ENCODE data around the gene SUSD6.

The SUSD6 gene

DNA sequence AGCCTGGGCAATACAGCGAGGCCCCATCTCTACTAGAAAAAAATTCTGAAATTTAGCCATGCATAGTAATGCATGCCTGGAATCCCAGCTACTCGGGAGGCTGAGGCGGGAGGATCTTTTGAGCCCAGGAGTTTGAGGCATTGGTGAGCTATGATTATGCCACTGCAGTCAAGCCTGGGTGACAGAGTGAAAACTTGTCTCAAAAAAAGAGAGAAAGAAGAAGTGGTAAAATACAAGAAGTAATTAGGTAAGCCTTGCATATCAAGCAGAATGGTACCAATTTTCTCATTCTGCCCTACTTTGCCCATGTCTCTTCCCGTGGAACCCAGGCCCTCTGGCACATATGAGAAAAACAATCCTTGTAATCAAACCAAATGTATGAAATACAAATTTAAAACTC lies 70.7 kb downstream of the SUSD6 start:
- Histone ChIP-seq H4K20me1 (ENCODE audit: insufficient read depth, low read length) (no peaks in the 10 kb centered on the region), H3K4me2 (ENCODE audit: low read depth, low read length) (peak overlapping the region; percentile 39; the same call in 1 of the 2 replicates), H3K27me3 (replicated peaks; ENCODE audit: insufficient read depth, low read length) (no peaks in the 10 kb centered on the region), H3K79me2 (ENCODE audit: low read length) (peaks cover 64% of the 10 kb centered on the region), H3K9ac (ENCODE audit: low read length) (no peak overlapping the region), H3F3A (ENCODE audit: insufficient read depth, low read length) (no peaks in the 10 kb centered on the region), H2AFZ (ENCODE audit: low read length) (no peak overlapping the region), H3K36me3 (replicated peaks; ENCODE audit: insufficient read depth, low read length) (no peaks in the 10 kb centered on the region), H3K4me1 (ENCODE audit: low read length) (peaks cover 10% of the 10 kb centered on the region; the same call in 1 of the 2 replicates), H3K4me3 (ENCODE audit: low read length) (no peak overlapping the region), H3K27ac (ENCODE audit: low read length) (no peak overlapping the region), H3K9me2 (replicated peaks; ENCODE audit: insufficient read depth, low read length) (no peaks in the 10 kb centered on the region), H3K9me3 (replicated peaks; ENCODE audit: insufficient read depth, low read length) (no peaks in the 10 kb centered on the region)
- no peak for DNase-seq
- no peak for TF ChIP-seq EZH2phosphoT487 (IDR thresholded peaks at IDR 0.05; ENCODE audit: low read length)
- TF ChIP-seq, protein P1, sequence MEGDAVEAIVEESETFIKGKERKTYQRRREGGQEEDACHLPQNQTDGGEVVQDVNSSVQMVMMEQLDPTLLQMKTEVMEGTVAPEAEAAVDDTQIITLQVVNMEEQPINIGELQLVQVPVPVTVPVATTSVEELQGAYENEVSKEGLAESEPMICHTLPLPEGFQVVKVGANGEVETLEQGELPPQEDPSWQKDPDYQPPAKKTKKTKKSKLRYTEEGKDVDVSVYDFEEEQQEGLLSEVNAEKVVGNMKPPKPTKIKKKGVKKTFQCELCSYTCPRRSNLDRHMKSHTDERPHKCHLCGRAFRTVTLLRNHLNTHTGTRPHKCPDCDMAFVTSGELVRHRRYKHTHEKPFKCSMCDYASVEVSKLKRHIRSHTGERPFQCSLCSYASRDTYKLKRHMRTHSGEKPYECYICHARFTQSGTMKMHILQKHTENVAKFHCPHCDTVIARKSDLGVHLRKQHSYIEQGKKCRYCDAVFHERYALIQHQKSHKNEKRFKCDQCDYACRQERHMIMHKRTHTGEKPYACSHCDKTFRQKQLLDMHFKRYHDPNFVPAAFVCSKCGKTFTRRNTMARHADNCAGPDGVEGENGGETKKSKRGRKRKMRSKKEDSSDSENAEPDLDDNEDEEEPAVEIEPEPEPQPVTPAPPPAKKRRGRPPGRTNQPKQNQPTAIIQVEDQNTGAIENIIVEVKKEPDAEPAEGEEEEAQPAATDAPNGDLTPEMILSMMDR (IDR thresholded peaks at IDR 0.05; ENCODE audit: low read length), result no peak
- no peak for TF ChIP-seq EZH2 (optimal IDR thresholded peaks at IDR 0.05; ENCODE audit: low read depth, low read length)

- peak overlapping the region; percentile 39; the same call in 1 of the 2 replicates for H3K4me2 ChIP-seq (ENCODE audit: low read depth, low read length)
- no peak overlapping the region for H3K4me3 ChIP-seq (ENCODE audit: low read length)
Measured at GRCh38 chr14:69682621-69683263, 71.3 kb downstream of the SUSD6 start.

DNA sequence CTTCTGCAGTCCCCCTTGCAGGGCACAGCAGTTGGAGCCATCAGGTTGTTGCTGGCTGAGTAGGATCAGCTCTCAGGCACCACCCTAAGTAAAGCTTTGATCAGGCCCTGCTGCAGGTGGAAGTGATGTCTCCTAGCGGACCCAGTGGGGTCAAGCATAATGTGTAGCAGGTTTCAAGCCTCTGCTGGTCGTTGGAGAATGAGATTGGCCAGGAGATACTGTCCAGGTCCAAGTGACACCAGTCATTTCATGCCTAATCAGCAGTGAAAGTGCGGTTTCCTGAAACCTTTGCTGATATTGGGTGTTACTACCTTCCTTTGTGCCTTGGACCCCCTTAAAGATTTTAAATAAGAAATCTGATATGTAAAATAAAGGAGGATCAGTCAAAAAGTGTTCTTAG lies 72.6 kb downstream of the SUSD6 start:
- H3K36me3 ChIP-seq (replicated peaks; ENCODE audit: insufficient read depth, low read length), result no peaks in the 10 kb centered on the region
- H3K4me2 ChIP-seq (ENCODE audit: low read depth, low read length), result no peak overlapping the region
- H3K9ac ChIP-seq (ENCODE audit: low read length), result no peak overlapping the region
- no peaks in the 10 kb centered on the region for H4K20me1 ChIP-seq (ENCODE audit: insufficient read depth, low read length)
- peaks cover 71% of the 10 kb centered on the region for H3K79me2 ChIP-seq (ENCODE audit: low read length)
- no peaks in the 10 kb centered on the region for H3K27me3 ChIP-seq (replicated peaks; ENCODE audit: insufficient read depth, low read length)
- H3F3A ChIP-seq (ENCODE audit: insufficient read depth, low read length), result no peaks in the 10 kb centered on the region
- H3K4me1 ChIP-seq (ENCODE audit: low read length), result peaks cover 10% of the 10 kb centered on the region; the same call in 1 of the 2 replicates
- TF ChIP-seq, protein P1 (IDR thresholded peaks at IDR 0.05; ENCODE audit: low read length), result no peak
- TF ChIP-seq EZH2 (optimal IDR thresholded peaks at IDR 0.05; ENCODE audit: low read depth, low read length) (no peak), EZH2phosphoT487 (IDR thresholded peaks at IDR 0.05; ENCODE audit: low read length) (no peak)
- DNase-seq, result no peak
- H3K27ac ChIP-seq (ENCODE audit: low read length), result no peak overlapping the region
- no peaks in the 10 kb centered on the region for H3K9me2 ChIP-seq (replicated peaks; ENCODE audit: insufficient read depth, low read length)
- no peaks in the 10 kb centered on the region for H3K9me3 ChIP-seq (replicated peaks; ENCODE audit: insufficient read depth, low read length)
- H2AFZ ChIP-seq (ENCODE audit: low read length), result no peak overlapping the region
- H3K4me3 ChIP-seq (ENCODE audit: low read length), result no peak overlapping the region

More at GRCh38 chr14:69682621-69683263, 71.3 kb downstream of the SUSD6 start:
- DNase-seq, result peak; percentile 26
- no peaks in the 10 kb centered on the region for H3K9me3 ChIP-seq (replicated peaks; ENCODE audit: insufficient read depth, low read length)
- no peaks in the 10 kb centered on the region for H3K36me3 ChIP-seq (replicated peaks; ENCODE audit: insufficient read depth, low read length)
- no peaks in the 10 kb centered on the region for H3K27me3 ChIP-seq (replicated peaks; ENCODE audit: insufficient read depth, low read length)
- no peak overlapping the region for H3K9ac ChIP-seq (ENCODE audit: low read length)
- no peak overlapping the region for H3K27ac ChIP-seq (ENCODE audit: low read length)
- no peaks in the 10 kb centered on the region for H3K9me2 ChIP-seq (replicated peaks; ENCODE audit: insufficient read depth, low read length)
- H3K79me2 ChIP-seq (ENCODE audit: low read length), result peaks cover 69% of the 10 kb centered on the region
- no peaks in the 10 kb centered on the region for H3F3A ChIP-seq (ENCODE audit: insufficient read depth, low read length)
- no peaks in the 10 kb centered on the region for H4K20me1 ChIP-seq (ENCODE audit: insufficient read depth, low read length)
- peaks cover 10% of the 10 kb centered on the region; the same call in 1 of the 2 replicates for H3K4me1 ChIP-seq (ENCODE audit: low read length)
- TF ChIP-seq EZH2phosphoT487 (IDR thresholded peaks at IDR 0.05; ENCODE audit: low read length), result no peak
- no peak for TF ChIP-seq EZH2 (optimal IDR thresholded peaks at IDR 0.05; ENCODE audit: low read depth, low read length)
- TF ChIP-seq, protein P1 (IDR thresholded peaks at IDR 0.05; ENCODE audit: low read length), result no peak
- no peak overlapping the region for H2AFZ ChIP-seq (ENCODE audit: low read length)

Data from MM.1S (cell line).